Islet precursor cell (in vitro differentiated cells): Measurements from ENCODE around the gene MRE11.

Experiments used
- DNase-seq: peaks from one replicate; pipeline ENCODE4 v3.0.0-alpha.2; 2018

MRE11 gene

DNA sequence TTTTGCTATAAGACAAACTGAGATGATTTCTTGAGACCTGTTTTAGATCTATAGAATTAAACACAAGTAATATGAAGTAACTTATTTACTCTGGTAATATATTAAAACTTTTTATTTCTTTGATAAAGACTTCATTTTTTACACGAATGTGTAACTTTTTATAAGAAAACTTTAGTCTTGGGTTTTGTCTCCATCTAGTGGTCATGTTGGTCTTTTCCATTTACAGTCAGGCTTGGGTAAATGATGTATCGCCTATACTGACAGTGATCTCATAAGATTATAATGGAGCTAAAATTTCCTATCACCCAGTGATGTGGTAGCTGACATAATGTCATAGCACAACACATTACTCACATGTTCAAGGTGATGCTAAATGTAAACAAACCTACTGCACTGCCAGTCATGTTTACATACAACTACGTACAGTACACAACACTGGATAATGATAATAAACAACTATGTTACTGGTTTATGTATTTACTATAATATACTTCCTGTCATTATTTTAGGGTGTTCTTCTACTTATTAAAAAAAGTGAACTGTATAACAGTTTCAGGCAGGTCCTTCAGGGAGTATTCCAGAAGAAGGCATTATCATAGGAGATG lies 11.1 kb upstream of the MRE11 start:
- no peak for DNase-seq

- no peak for DNase-seq
These were observed 7.9 kb upstream of the MRE11 start for GRCh38 chr11:94501522-94501921.

DNA sequence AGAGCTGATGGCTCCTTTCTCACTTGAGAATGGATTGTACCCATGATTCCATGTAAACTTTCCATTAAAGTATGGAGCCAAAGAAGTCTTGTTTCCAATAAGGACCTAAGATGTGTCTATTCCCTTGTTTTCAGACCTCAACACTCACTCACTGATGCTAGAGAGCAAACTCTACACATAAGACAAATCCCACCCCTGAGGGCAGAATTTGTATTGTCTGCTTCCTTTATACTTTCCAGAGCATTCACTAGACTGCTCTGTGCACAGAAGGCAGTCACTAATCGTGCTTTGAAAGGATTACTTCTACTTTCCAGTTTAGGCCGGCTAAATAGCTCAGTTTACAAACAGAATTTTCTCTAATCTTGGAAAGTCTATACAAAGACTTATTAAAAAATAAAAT lies 6.5 kb upstream of the MRE11 start:
- DNase-seq: no peak

GRCh38 chr11:94494126-94494680 lies 559 bp upstream of the MRE11 start:
- DNase-seq: no peak

DNA sequence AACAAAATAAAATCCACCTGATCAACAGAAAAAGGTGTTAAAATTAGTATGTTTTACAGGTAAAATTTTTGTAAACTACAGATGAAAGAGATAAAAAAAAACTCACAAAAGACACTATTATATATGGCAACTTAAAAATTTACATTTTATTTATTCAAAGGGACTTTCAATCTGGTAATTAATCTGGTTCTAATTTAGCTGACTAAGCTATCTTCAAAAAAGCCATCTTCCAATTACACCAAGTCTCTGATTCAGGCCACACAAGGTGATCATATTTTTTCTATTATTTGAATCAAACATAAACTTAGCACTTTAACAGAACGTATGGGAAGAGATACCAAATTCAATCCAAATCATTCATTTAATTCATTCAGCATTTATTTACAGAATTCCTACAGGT lies 7.6 kb downstream of the MRE11 start:
- DNase-seq: no peak

DNA sequence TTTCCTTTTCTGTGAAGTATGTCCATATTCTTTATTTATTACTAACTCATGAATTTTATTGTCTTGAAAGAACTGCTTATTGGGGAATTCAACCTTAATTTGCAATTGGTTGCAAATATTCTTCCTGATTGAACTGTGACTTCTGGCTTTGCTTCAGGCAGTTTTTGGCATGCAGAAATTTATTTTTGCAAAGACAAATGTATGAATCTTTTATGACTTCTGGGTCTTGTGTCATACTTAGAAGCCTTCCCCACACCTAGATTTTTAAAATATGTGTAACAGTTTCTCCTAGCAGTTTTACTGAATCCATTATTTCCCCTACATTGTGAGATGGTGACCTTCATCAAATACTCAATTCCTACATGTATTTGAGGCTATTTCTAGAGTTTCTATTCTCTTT lies 12.3 kb downstream of the MRE11 start:
- DNase-seq: no peak

DNA sequence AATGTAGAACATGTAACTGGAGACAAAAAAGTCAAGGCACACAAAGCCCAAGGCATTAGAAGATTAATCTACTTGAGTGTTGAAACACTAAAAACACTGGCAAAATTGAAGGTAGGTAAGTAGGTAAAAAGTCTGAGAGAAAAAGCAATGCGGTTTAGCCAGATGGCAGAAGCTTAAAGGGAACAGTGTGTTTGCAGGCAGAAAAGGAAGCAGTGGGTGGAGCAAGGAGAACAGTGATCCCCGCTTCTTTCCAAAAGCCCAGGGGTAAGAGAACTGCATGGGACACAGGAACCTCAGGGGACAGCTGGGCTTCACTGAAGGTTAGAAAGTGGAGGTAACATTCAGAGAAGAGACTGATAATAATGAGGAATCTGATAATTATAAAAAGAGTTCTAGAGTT lies 16.0 kb downstream of the MRE11 start:
- no peak for DNase-seq

DNA sequence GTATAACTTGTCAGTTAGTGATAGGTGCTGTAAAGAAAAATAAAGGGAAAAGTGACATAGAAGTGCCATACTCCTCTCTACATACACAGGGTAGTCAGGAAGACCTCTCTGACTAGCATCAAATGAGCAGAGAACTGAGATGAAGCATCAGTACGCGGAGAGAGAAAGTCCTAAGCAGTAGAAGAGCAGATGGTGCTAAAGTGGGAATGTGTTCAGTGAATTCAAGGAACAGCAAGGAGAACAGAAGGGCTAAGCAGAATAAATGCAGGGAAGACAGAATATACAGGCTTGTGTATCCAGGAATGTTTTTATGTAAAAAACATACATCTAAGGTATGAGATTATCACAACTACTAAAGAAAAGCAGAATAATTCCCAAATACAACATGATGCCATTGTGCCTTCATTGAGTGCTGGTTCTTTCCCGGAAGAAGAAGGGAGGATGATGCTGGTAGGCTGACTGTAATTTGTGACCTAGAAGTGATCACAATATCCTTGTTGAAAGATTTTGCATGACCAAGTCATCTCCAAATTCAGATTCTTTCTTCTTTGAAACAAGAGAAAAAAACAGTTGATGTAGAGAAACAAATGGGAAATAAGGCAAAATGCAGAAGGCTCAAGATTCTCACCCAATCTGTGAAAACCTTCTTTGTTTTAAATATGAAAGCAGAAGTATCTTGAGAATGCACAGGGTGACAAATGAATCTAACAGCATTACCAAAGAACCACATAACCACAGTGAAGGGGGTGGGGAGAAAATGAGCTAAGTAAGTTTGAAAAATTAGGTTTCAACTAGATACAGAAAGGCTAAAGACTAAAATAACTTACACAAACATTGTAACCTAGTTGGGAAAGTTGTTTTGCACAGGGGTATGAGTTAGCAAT lies 20.5 kb downstream of the MRE11 start:
- DNase-seq: no peak

DNA sequence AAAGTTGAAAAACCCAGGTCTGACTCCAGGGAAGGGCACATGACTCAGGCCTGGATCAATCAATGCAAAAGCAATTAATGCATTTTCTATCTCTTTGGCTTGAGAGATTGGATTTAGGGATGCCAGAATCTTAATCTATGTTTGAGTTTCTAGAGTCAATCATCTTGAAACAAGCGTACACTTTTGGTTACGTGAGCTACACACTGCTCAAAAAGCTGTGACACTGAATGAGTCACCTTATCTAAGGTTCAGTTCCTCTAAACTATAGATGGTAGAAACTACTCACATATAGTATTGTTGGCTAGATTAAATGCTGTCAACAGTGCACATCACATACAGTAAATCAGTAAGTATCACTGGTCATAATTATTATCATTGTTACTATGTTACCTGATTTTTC lies 24.2 kb downstream of the MRE11 start:
- DNase-seq: no peak

DNA sequence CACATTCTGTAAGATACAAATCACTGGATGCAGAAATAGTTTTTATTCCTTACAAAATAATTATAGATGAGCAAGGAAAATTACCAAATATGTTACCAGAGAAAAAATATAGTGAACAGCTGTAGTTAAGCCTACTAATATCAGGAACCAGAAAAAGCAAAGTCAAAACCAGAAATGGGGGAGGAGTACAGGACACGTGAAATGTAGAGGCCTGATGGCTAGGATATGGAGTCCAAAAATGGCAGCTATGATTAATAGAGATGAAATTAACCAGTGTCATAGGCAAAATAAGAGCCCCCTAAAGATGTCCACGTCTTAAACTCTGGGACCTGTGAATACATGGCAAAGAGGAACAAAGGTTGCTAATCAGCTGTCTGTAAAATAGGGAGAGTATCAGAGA lies 34.1 kb downstream of the MRE11 start:
- DNase-seq: no peak

DNA sequence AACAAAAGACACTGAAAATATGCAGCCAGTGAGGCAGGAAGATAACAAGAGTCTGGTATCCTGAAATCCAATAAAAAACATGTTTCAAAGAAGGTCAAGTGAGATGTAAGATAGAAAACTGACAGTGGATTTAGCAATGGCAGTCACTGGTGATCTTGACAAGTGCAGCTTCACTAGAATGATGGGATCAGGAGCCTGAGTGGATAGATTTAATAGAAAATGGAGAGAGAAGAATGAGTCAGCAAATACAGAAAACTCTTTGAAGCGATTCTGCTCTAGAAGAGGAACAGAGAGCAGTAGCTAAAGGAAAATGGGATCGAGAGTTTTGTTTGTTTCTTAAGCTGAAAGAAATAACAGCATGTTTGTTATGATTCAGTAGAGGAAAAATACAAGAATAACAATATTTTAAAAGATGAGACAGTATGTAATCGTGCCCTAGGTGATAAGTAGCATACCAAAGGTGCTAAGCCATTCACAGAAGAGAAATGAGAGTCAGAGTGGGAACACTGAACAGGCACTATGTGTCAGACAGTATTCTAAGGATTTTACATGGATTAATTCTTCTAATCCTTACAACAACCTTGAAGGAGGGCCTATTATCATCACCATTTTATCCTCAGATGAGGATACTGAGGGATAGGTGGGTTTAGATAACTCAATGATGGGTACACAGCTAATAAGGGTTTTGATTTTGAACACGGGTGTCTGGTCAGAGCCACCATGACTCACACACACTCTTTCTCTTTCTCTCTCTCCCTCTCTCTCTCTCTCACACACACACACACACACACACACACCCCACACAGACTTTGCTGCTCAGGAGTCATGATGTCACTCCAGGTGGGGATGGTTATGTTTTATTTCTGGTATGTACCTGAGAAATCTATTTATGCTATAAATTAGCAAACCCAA lies 36.3 kb downstream of the MRE11 start:
- no peak for DNase-seq

DNA sequence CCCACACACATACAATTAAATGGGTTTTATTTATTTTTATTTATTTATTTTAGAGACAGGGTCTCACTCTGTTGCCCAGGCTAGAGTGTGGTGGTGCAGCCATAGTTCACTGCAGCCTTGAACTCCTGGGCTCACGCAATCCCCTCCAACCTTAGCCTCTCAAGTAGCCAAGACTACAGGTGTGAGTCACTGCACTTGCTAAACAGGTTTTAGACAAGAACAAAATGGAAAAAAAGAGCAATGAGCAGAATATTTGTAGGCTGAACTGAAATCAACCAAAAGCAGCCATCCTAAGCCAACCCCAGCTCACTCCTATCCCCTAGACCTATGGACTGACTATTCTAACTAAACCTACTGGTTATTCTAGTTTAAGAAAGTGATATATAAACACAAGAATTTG lies 37.8 kb downstream of the MRE11 start:
- peak; percentile 60 for DNase-seq

GRCh38 chr11:94454301-94454700 lies 39.3 kb downstream of the MRE11 start:
- no peak for DNase-seq

- no peak for DNase-seq
These were observed 40.7 kb downstream of the MRE11 start for GRCh38 chr11:94452988-94453387.

GRCh38 chr11:94450048-94450447 lies 43.6 kb downstream of the MRE11 start:
- DNase-seq: no peak

DNA sequence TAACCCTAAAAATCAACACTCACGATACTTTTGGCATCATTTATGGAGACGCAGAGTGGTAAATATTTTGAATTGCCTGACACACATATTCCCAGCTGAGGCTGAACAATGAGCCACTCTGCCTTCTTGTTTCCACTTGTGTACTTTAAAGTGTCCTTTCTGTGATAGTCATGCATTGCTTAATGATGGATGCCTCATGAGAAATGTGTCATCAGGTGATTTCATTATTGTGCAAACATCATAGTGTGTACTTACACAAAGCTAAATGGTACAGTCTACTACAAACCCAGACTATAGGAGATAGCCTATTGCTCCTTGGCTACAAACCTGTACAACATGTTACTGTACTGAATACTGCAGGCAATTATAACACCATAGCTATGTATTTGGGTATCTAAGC lies 44.2 kb downstream of the MRE11 start:
- DNase-seq: no peak

DNA sequence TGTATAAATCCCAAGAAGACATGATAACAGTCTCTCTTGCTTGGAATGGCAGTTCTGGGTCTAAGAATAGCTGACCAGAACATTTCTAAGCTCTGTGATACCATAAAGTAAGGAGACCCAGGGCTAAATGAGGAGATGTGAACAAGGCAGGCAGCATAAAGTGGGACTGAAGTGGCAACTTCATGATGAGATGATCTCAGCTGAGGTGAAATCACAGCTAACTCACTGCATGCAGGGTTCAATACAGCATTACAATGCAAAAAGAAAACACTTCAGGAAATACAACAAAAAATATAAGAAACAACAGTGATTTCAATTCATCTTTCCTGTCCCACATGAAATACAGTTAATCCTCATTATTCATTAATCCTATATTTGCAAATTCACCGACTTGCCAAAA lies 44.6 kb downstream of the MRE11 start:
- DNase-seq: no peak

- no peak for DNase-seq
These were observed 46.5 kb downstream of the MRE11 start for GRCh38 chr11:94447149-94447548.

DNA sequence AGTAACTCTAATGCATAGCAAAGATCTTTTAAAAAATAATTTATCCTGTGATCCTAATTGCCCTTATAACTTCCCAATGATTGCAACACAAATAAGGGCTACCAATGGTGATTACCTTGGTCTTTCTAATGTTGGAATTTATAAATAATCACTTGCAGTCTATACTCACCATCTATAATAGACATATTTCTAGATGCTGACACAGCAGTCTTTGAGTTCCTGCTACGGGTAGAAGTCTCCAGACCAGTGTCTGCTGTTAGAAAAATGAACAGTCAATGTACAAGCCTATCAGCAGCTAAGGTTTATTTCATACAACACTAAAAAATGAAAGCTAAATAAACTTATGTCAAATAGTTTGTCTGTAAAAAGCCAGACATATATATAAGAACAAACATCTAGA lies 48.0 kb downstream of the MRE11 start:
- DNase-seq: no peak

DNA sequence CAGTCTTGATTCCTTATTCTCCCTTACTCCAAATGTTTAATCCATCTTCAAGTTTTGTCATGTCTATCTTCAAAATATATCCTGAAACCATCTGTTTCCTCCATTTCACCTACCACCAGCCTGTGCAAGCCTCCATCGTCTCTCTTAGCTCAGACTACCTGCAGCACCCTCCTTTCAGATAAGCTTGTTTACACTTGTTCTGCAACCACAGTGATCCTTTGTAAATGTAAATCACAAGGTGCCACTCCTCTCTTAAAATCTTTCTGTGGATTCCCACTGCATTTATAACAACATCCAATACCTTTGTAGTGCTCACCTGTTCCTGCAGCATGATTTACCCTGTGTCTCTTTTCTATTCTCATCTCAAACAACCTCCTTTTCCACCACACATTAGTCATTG lies 60.6 kb downstream of the MRE11 start:
- no peak for DNase-seq

DNA sequence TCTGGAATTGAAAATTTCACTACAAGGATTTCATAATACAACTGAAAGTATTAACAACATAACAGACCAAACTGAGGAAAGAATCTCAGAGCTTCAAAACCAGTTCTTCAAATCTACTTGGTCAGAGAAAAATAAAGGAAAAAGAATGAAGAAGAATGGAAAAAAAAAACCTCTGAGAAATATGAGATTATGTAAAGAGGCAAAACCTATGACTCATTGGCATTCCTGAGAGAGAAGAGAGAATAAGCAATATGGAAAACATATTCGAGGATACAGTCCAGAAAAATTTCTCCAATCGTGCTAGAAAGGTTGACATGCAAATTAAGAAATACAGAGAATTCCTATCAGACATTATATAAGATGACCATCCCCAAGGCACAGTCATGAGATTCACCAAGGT lies 69.0 kb downstream of the MRE11 start:
- no peak for DNase-seq

DNA sequence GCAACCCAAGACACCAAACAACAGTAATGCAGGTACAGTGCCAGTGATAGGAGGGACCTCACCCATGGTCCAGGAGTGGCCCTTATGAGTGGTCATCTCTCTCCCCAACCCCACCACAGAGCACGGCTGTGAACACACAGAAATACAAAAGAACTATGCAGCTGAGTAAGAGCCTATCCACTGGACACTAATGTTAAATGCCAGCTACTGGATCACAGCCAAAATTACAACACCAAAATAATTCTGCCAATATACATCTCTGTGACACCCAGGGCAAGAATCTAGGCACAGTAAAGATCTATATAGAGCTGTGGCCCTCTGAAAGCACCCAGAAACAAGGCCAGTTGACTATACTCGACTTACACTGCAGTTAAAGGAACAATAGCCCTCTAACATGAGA lies 69.6 kb downstream of the MRE11 start:
- no peak for DNase-seq

GRCh38 chr11:94423507-94423906 lies 70.1 kb downstream of the MRE11 start:
- no peak for DNase-seq
